Esophagus muscularis mucosa (tissue), 4 donors: Measurements from ENCODE around the gene SLC5A4.

Experiments used
- CTCF ChIP-seq, 3 experiments: fragments of 200-600 bp in 2 of 3; fragments of 450-650 bp in 1 of 3; sonication (generic) in 2 of 3; IDR thresholded peaks; one replicate each; pipeline ENCODE4 v1.5.1; 2017 to 2019; ENCODE audit warnings: antibody characterized with exemption in 3 of 3, mild to moderate bottlenecking in 2 of 3, moderate library complexity in 1 of 3
- EP300 ChIP-seq: sonication (generic); formaldehyde crosslinking; IDR thresholded peaks from one replicate; pipeline ENCODE4 v1.6.1; 2017; ENCODE audit warnings: antibody characterized with exemption
- POLR2A ChIP-seq: fragments of 450-650 bp; IDR thresholded peaks from one replicate; pipeline ENCODE4 v1.6.1; 2017; ENCODE audit warnings: antibody characterized with exemption, moderate library complexity, mild to moderate bottlenecking, low read depth

- TF ChIP-seq CTCF (IDR thresholded peaks at IDR 0.05) (no peak), POLR2A (no peak), EP300 (no peak)
These were observed 5.9 kb downstream of the SLC5A4 start for GRCh38 chr22:32249231-32249630.
